ENCODE data around the gene TRAM2.

Gene TRAM2

DNA sequence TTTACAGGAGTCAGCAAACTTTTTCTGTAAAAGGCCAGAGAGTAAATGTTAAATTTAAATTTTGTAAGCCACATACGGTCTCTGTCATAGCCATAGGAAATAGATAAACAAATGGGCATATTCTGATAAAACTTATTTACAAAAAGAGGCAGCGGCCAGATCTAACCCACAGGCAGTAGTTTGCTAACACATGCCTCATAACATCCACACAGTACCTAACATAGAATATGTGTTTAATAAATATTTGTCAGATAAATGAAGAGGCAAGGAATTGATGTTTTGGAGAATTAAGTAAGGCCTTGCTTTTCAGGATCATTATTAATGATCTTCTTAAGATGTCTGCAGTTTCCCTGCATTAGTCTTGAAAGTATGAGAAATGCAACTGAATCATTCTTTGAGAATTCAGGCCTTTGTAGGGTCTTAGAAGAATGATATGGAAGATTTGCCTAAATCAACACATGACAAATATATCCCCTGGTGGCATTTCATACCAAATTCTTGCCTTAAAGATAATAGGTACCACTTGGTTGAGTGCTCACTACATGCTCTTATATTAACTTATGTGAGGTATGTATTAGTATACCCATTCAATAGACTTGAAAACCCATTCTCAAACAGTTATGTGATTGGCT, 39.3 kb upstream of the TRAM2 start:
- H3K4me3 ChIP-seq (ENCODE audit: low read depth, low read length), result no peak overlapping the region
- TF ChIP-seq, protein P1, sequence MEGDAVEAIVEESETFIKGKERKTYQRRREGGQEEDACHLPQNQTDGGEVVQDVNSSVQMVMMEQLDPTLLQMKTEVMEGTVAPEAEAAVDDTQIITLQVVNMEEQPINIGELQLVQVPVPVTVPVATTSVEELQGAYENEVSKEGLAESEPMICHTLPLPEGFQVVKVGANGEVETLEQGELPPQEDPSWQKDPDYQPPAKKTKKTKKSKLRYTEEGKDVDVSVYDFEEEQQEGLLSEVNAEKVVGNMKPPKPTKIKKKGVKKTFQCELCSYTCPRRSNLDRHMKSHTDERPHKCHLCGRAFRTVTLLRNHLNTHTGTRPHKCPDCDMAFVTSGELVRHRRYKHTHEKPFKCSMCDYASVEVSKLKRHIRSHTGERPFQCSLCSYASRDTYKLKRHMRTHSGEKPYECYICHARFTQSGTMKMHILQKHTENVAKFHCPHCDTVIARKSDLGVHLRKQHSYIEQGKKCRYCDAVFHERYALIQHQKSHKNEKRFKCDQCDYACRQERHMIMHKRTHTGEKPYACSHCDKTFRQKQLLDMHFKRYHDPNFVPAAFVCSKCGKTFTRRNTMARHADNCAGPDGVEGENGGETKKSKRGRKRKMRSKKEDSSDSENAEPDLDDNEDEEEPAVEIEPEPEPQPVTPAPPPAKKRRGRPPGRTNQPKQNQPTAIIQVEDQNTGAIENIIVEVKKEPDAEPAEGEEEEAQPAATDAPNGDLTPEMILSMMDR (IDR thresholded peaks at IDR 0.05; ENCODE audit: low read depth, low read length), result no peak

DNA sequence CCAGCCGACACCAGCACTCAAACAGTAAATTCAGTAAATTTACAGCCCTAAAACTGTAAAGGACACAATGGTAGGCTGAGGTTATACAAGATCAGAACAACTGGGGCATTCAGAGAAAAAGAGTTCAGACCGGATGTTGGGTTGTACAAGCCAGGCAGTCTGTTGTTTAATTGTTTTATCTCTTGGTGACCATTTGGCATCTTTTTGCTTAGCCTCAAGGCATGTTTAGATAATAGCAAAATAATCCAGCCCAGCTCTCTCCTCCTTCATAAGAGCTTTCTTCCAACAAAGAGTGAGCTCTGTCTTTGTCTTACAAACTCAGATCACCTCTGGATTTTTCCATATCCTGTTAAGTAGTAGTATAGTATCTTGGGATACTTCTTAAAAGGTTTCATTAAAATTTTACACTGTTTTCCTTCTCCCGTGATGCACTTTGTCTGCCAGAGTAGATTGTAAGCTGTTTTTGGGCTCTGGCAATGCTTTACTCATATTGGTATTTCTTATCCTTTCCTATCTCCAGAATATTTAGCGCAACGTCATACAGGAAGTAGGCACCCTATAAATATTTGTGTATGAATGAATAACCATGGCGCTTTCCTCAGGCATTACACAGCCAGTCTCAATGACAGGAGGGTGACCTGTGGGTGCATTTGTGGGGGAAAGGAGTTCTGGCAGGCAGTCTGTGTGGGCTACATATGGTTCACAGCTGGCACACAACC, 35.6 kb upstream of the TRAM2 start:
- no peak overlapping the region for H3K4me3 ChIP-seq (ENCODE audit: low read depth, low read length)
- TF ChIP-seq, protein P1 (IDR thresholded peaks at IDR 0.05; ENCODE audit: low read depth, low read length), result no peak

DNA sequence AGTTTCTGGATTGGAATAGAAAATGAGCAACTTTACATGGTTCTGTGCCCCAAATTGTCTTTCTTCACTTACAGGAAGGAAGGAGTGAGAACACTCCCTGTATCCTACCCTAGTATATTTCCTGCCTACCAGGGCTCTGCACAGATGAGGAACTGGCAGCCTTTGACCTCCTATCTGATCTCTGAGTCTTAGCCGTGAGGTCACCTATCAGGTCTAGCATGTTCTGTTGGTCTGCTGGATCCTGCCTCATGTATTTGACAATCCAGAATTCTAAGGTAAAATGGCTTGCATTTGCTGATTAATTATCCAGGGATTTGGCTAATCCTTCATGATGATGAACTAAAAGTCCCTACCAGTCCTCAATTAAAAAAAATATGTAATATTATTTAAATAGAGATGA, 35.0 kb upstream of the TRAM2 start:
- no peak overlapping the region for H3K4me3 ChIP-seq (ENCODE audit: low read depth, low read length)
- TF ChIP-seq, protein P1 (IDR thresholded peaks at IDR 0.05; ENCODE audit: low read depth, low read length), result no peak

DNA sequence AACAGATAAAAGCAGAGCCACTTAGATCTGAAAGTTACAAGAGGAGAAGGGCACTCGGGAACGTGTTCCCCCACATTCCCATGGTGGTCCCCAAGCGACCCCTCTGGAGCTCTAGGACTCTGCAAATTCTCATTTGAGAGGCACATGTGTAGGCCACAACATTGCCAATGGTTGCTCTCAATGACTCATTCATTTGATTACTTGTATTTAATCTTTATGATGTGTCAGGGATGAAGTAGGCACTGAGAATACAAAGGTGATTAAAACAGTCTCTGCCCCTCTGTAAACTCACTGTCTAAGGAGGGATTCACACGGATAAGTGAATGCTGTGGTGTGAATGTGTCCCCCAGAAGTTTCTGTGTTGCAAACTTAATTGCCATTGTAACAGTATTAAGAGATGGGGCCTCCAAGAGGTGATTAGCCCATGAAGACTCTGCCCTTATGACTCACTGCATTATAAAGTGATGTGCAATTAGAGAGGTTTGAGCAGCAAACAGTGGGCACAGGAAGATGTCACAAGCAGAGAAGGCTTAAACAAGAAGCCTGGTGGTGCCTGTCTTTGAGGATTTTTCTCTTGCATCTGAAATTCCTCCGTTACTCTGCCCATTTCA, 34.0 kb upstream of the TRAM2 start:
- TF ChIP-seq, protein P1 (IDR thresholded peaks at IDR 0.05; ENCODE audit: low read depth, low read length), result no peak

DNA sequence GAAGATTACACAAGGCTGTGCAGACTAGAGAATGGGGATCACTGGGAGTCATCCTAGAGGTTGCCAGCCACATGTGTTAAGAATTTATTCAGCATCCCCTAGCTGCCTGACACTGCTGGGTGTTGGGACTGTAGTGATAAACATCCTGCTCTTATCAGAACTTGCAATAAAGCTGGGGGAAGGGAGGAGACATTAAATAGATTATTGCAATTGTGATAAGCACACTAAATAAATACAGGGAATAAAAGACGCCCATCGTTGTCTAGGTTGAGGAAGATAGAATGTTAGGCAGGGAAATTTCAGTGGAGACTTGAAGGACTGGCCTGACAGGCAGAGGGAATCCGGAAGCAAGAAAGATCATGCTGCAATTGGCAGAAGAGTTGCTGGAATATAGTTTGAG, 33.2 kb upstream of the TRAM2 start:
- H3K4me3 ChIP-seq (ENCODE audit: low read depth, low read length), result no peak overlapping the region
- TF ChIP-seq, protein P1 (IDR thresholded peaks at IDR 0.05; ENCODE audit: low read depth, low read length), result no peak

More for the DNA sequence above, 34.0 kb upstream of the TRAM2 start:
- no peak overlapping the region for H3K4me3 ChIP-seq (ENCODE audit: low read depth, low read length)

DNA sequence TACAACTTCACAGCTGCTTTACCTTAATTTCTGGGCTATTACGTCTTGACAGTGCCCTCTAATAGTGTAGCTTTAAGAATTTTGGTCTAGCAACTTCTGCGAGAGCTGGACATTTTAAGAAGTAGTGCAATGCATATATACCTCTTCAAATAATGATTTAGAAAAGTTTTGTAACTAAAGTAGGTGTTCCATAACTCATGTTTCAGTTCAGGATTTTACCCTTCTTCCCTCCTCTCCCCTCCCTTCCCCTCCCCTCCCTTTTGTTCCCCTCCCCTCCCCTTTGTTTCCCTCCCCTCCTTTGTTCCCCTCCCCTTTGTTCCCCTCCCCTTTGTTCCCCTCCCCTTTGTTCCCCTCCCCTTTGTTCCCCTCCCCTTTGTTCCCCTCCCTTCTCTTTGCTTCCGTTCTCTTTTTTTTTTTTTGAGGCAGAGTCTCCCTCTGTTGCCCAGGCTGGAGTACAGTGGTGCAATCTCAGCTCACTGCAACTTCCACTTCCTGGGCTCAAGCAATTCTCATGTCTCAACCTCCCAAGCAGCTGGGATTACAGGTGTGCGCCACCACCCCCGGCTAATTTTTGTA, 28.8 kb upstream of the TRAM2 start:
- no peak overlapping the region for H3K4me3 ChIP-seq (ENCODE audit: low read depth, low read length)
- TF ChIP-seq, protein P1 (IDR thresholded peaks at IDR 0.05; ENCODE audit: low read depth, low read length), result no peak

Measured in WI38 (cell line).